ENCODE results near the gene SPNS2.

Gene SPNS2

DNA sequence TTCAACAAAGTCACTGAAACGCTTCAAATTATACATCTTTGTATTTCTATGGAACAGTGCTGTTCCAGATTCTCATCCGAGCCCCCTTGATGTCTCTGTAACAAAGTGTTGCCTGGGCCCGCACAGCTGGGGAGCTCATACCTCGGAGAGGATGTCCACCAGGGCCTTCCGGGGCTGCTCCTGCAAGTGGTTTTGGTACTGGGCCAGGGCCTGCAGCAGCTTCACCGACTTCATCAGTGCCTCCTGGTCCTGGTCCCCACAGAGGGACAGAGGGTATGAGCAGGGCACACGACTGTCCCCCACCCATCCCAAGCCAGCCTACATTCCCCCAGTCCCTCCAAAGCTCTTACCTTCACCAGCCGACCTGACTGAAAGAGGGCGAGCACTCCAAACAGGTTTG, 55.0 kb downstream of the SPNS2 start:
- no peak for DNase-seq

DNA sequence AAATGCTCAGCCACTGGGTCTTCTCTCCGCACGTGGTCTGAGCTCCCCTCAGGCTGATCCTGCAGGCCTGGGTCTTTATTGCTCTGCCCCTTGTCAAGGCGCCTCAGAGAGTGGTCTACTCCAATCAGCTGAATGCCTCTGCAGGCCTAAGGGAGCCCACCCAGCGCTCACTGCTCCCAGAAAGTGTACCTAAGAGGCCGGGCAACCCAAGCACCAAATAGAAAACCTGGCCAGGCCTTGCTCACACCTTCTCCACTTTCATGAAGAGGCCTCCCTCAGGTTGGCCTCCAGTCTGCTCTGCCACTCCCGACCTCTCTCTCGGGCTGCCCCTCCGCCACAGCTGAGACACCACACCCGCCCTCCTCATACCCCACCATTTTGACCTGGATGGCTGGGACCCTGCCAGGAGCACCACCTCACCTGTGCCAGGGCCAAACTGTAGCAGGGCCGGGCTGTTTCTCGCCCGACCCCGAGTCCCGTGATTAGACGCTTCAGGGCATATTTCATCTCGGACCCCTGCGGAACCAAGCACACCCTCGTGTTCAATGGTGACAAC, 55.8 kb downstream of the SPNS2 start:
- DNase-seq, result no peak

DNA sequence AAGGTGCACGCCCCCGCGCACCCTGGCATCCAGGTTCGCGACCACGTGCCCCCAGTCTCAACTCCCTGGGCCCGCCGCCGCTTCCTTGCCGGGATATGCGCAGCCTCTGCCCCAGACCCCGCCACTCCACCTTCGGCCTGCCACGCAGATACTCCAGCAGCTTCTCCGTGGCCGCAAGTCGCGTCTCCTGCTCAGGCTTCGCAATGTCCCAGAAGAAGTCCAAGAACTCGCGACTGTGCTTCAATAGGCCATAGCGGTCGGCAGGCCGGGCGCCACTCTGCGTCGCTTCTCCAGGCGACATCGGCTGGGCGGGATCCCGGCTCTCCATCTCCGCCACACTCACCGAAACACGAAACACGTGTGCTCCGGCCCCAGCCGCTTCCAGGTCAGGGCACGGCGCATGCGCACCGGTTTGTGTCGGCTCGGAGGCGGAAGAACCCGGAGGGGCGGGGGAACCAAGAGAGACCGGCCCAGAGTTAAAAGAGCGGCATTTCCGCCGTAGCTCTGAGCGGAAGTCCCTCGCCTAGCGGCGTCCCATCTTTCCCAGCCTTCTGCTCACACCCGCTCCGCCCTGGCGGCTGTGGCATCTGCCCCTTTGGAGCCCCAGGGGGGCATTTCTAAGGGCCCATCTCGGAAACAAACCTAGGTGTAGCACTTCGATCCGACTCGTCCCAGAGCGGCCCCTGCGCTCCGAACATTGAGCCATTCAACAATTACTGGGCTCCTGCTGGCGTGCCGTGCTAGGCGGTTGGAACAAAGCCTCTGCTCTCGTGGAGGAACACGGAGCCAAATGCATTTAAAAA, 56.5 kb downstream of the SPNS2 start, which contains the start of gene MYBBP1A:
MYBBP1A (minus strand) TSS at position 388 of the 803 bp plus-strand sequence; CDS start at position 328, 60 bp downstream.
- DNase-seq, result peak; percentile 95

DNA sequence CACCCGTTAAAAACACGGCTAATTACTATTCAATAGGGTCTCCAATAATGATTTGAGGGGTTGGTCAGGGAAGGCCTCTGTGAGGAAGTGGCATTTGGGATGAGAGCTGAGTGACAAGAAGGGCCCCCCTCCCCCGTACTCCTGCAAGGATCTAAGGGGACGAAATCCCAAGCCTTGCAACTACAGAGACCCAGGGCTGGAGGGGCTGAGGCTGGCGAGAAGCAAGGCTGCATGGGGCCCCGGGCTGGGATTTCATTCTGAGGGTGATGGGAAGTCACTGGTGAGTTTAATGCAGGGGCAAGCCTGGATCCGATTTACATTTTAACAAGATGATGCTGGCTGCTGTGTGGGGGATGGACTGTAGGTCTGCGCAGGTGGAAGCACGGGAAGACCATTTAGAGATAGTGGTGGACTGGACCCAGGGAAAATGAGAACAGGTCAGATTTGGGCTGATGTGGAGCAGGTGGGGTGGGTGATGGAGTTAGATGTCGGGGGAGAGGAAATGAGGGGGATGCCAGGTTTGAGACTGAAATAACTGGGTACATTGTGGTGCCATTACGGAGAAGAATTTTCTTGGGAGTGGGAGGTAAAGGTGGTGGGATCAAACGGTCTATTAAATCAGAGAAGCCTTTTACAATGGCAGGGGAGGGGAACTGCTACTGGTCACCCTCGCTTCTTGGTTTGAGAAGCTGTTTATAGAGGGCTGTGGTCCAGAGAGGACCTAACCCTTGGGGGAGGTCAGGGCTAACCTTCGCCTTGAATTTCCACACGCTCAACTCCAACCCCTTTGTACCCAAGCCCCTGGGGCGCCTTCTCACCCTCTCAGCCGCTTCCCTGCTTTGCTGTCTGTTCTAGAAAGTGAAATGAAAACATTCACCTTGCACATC, 57.4 kb downstream of the SPNS2 start:
- no peak for DNase-seq

DNA sequence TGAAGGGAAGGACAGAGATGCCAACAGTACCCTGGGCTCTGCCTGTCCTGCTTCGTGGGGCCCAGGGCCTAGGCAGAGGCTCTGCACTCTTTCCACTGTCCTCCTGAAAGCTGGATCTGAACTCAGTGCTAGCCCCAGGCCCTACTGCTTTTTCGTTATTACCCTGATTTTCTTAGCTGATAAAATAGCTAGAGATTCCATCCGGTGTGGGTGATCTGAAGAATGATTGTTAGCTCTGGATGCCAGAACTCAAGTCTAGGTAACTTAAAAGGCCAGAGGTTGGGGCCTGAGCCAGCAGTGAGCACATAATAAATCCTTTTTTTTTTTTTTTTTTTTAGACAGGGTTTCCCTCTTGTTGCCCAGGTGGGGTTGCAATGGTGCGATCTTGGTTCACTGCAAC, 58.3 kb downstream of the SPNS2 start:
- DNase-seq, result no peak

DNA sequence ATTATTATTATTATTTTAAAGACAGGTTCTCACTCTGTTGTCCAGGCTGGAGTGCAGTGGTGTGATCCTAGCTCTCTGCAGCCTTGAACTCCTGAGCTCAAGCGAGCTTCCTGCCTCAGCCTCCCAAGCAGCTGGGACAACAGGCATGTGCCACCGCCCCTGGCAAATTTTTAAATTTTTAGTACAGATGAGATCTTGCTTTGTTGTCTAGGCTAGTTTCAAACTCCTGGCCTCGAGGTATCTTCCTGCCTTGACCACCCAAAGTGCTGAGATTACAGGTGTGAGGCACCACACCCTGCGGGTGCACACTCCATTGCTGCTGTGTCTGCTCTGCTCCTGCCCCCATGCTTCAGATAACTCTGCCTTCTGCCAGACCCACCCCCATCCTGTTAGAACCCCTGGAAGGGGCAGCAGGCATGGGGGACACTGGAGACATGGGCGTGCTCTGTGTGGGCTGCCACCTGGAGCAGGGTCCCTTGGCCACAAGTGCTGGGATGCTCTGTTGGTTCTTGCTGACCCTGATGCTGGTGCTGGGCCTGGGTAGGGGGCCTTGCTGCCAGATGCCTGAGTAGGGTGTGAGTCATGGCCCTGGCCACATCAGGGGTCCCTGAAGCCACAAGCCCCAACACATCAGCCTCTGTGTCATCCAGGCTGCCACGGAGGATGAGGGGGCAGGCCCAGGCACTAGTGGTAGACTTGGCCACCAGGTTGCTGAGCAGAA, 59.1 kb downstream of the SPNS2 start:
- no peak for DNase-seq

DNA sequence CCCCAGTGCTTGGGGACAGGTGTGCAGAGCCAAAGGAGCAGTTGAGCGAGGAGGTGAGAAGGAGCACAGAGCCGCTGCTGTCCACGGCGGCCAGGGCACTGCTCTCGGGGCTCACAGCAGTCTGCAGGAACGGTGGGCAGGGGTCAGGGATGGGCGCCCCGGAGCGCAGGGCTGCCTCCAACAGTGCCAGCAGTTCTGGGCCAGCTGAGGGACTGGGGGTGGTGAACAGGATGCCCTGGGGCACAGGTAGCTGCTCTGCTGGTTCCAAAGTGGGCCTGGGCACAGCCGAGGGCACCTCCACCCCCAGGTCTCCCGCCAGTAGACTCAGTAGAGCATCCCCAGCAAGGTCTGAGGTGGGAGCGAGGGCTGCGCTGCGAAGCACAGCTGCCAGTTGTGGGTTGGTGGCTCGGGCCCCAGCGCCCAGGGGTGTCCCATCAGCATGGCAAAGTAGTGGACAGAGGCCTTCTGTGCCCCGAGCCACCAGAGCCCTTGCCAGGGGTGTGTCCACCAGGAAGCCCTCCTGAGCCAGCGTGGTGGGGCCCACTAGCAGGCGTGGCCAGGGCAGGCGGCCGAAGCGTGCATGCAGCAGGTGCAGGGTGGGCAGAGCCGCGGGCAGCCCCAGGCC, 59.8 kb downstream of the SPNS2 start:
- no peak for DNase-seq

DNA sequence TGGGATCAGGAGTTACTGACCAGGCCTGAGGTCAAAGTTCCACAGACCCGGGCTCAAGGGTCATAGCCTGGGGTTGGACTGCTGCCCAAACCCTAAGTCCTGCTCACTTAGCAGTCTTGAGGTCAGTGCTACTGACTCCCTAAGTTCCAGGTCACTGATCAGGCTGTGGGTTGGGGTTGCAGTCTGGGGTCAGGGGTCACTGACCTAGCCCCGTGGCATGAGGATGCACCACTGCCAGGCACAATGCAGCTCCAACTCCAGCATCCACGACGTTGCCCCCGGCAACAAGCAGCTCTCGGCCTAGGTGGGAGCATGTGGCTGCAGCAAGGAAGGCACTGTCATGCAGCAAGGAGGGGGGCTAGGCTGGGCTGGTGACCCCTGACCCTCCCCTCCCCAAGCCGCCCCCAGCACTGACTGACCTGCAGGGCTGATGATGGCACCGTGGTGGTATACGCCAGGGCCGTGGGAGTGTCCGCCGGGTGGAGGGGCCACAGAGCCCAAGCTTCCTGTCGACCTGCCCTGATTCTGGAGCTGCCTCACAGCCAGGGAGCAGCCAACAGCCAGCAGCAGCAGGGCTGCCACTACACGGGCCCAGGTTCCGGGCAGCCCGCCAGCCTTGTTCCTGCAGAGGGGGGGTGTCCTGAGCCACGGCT, 60.6 kb downstream of the SPNS2 start:
- no peak for DNase-seq

DNA sequence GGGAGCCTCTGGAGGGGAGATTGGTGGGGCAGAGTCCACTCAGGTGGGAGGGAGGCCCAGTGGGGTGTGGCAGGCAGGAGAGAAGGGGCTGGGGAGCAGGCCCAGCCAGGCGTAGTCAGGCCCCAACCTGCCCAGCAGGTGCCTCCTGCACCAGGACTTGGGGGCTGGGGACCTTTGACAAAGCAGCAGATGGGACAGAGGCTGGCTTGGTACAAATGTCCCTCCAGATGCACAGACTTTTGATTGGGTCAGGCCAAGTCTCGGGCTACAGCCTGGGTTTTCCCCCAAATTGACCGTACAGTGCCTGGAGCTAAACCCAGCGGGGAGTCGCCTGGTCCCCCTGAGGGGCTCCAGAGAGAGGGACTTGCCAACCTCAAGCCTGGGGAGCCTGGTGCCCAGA, 61.3 kb downstream of the SPNS2 start:
- no peak for DNase-seq

DNA sequence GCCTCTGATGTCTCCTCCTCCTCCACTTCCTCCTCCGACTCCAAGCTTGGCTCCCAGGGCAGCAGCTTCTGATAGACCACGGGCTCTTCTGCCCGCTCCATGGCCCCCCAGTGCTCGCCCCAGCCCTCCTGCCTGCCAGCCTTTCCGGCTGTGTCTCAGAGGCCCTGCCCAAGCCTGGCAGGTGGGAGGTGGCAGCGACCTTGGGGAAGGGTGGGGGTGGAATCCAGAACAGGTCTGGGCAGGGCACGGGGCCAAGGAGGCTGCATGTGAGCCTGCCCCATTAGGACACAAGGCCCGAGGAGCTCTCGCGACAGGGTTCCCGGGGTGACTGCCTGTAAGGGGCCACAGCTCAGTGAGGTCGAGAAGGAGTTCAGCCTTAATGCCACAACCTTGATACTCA, 61.7 kb downstream of the SPNS2 start, which contains the start of gene GGT6:
GGT6 (minus strand) TSS at position 157 of the 400 bp plus-strand sequence; CDS start at position 101, 56 bp downstream.
- no peak for DNase-seq

DNA sequence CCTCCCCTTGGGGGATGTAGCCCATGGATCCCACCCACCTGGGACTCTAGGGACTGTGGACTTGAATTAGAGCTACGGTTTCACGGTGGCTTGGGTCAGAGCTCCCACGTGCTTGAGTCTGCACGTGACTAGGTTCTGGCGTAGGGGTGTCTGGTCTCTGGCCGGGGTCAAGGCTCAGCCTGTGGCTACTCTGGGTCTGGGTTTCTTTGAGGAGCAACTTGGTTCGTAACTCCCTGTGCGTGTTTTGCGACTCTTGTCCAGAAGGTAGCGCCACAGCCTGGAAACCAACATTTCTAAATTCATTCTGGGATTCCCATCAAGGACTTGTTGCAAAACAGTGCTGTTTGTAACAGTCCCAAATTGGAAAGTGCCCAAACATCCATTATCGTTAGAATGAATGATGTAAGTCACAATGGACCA, 62.2 kb downstream of the SPNS2 start:
- no peak for DNase-seq

DNA sequence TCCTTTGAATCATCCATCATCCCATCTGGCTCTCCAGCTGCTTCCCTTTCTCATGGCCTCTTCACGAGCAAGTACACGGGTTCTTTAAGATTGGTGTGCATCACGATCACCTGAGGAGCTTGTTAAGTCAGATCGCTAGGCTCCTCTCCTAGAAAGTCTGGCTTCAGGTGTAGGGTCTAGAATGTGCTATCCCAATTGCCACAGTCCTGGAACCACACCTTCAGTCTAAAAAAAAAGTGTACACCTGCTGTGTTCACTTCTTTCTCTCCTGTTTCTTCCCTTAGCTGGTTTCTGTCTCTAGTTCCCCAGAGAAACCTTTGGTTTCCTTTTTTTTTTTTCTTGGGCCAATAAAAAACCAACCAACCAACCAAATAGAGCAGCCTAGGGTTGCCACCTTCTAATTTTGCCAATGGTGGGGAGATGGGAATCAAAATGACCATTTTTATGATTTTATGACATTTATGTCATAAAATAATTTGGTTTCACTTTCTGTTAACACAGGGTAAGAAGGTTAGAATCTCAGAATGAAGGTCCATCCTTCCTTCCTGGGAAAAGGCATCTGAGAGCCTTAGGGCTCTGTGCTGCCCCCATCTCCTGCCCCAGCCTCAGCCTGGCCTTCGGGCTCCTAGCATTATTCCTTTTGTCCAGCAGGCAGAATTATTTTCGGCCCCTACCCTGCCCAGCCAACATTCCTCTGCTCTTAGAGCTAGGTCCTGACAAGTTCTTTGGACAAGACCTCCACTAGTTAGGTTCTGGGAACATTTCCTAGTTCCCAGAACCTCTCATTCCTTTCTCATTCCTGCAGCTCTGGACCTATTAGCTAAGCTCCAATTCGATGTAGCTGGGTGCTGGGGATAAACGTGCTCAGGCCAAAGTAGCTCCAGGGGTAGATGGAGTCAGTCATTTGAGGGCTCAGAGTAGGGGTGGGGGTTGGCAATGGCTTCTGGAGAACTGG, 63.6 kb downstream of the SPNS2 start:
- no peak for DNase-seq

DNA sequence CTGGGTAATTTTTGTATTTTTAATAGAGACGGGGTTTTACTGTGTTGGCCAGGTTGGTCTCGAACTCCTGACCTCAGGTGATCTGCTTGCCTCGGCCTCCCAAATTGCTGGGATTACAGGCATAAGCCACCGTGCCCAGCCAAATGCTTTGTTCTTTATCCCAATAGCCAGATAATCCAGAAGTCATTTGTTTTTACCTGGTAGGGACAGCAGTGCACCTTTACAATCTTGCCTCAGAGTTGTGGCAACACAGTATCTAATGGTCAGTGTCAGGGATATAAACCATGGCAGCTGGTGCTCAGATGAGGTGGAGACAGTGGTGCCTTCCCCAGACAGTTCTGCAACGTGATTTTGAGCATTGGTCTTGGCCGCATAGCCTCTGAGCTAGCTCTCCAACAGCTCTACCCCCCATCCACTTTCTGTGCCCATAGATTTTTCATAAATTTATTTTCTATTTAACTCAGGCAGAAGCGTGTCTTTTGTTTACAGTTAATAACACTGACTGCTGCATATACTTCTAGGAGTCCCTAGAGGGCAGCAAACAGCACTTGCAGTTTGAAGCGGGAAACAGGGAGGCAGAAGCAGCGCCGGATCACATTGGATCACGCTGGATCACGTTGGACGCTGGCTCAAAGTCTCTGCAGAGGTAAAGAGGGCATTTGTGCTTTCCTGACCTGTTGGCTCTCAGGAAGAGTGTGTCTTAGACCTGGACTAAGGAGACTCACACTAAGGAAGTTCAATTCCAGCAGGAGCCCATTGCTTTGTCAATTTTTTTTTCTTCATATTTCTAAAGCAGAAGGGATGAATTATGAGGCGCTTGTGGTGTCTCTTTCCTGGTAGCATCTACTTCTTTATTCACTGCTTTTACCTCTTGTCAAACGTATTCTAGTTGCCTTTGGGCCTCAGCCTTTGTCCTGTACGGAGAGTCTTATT, 66.8 kb downstream of the SPNS2 start:
- DNase-seq, result peak; percentile 73

DNA sequence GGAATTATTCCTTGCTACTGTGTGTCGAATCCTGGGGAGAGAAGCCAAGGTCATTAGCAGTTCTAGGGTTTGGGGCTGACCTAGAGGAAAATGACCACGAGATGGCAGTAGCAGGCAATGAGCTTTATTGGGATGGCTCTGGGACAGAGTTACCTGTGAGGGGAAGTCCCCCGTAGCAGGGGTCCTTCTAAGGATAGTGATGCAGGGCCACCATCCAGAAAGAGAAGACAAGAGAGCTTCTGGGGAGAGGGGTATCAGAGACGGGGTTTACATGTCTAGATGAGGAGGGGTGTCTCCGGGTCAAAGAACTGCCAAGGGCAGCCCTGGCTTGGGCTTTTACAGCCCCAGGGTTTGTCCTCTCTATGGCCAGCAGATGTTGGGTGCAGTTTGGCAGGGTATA, 68.1 kb downstream of the SPNS2 start:
- peak; percentile 45 for DNase-seq

DNA sequence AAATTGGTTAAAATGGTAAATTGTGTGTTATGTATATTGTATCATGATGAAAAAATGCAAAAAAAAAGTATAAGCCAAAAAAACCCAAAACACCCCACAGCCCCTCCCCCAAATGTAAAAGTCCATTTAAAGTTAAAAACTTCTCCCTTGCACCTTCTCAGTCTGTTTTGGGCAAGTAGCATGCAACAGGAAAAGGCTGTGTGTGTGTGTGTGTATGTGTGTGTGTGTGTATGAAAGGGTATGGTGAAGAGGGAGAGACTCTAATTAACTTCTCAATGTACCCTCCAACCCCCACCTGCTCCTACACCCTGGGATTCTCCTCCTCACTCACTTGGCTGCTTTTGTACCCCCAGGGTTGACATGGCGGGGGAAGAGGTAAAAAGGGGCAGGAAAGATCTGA, 70.9 kb downstream of the SPNS2 start:
- no peak for DNase-seq

DNA sequence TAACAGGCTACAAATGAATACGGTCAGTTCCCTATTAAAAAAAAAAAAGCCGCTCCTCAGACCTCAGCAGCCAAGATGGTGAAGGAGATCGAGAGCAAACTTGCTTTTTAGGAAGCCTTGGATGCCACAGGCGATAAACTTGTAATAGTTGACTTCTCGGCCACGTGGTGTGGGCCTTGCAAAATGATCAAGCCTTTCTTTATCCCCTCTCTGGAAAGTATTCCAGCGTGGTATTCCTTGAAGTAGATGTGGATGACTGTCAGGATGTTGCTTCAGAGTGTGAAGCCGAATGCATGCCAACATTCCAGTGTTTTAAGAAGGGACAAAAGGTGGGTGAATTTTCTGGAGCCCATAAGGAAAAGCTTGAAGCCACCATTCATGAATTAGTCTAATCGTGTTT, 73.5 kb downstream of the SPNS2 start:
- no peak for DNase-seq

DNA sequence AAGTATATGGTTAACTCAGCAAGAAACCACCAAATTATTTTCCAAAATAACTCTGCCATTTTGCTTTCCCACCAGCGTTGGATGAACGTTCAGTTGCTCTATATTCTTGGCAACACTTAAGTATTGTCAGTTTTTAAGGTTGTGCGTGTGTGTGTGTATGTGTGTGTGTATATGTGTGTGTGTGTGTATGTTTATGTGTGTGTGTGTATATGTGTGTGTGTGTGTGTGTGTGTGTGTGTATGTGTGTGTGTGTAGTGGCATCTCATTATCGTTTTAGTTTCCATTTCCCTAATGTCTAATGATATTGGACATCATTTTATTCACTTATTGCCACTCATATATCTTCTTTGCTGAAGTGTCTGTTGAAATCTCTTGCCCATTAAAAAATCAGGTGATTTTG, 74.4 kb downstream of the SPNS2 start:
- no peak for DNase-seq

DNA sequence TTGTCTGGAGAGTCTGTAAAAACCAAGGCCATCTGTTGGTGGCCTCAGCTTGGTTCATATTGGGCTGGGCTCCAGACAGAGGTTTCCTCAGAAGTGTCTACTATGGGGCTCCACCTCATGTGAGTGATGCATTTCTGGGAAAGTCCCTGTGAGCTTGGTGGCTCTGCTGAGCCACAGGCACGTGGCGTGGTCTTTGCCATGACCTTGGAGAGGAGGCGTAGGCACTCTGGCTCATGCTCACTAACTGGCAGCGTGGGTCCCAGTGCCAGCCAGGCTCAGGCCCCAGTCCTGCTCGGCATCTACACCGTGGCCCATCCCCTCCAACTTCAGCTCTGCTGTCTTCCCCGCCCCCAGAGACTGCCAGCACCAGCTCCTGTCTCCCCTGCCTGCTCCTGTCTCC, 75.0 kb downstream of the SPNS2 start:
- DNase-seq, result no peak

DNA sequence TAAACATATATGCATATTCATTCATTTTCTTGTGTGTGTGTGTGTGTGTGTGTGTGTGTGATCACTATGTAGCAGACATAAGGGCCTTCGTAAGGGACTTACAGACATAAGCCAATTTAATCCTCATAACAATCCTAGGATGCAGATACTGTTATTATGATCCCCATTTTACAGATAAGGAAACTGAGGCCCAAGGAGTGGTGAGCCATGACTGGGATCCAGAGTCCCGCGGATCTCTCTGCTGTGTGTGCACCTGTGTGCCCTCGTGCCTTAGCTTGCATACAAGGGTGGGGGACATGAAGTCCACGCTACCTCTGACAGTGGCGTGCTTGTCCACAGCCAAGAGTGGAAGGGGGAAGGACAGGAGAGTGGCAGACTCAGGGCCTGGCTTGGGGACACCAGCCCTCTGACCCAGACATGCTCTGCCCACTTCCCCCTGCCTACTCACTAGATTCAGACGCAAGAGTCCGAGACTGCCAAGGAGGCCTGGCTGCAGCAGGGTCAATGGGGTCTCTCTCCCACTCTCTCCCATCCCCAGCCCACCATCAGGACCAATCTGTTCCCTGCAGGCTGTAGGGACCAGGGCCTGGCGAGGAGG, 75.9 kb downstream of the SPNS2 start:
- DNase-seq, result no peak
